ENCODE measurements around the gene OPN3. TPM values are rescaled to one million over a fixed set of nuclear protein-coding genes. Genes with fewer than 3 reads are reported as not detected.

The OPN3 gene
- total and polyA plus RNA-seq, 2 of the 4 experiments (the other 2 are of a cell fraction), result 16.4 to 21.9 TPM

- CTCF ChIA-PET, result no interaction called here
- no peak for ATAC-seq (ENCODE audit: low read depth)
Measured at GRCh38 chr1:241679961-241680360, 39.8 kb upstream of the OPN3 start.

More at GRCh38 chr1:241679961-241680360, 39.8 kb upstream of the OPN3 start:
- DNase-seq, result no peak
- Histone ChIP-seq H3K9ac (ENCODE audit: low read depth, low read length) (no peak overlapping the region), H2BK20ac (ENCODE audit: low read depth, low read length) (no peak overlapping the region), H3K27me3 (ENCODE audit: control insufficient read depth, insufficient read depth, low read length) (peaks cover 2% of the 10 kb centered on the region; the same call in 1 of the 2 replicates), H3K4me2 (ENCODE audit: low read depth, low read length) (no peak overlapping the region), H3K4me1 (ENCODE audit: control insufficient read depth, insufficient read depth, low read length) (no peaks in the 10 kb centered on the region), H3K9me3 (ENCODE audit: control insufficient read depth, insufficient read depth, low read length) (no peaks in the 10 kb centered on the region), H3K4ac (ENCODE audit: low read depth, low read length) (no peak overlapping the region), H3K9me1 (ENCODE audit: insufficient read depth, low read length) (no peaks in the 10 kb centered on the region), H2AFZ (replicated peaks; ENCODE audit: low read length, poor library complexity) (no peak overlapping the region), H3K18ac (ENCODE audit: low read depth, low read length) (no peak overlapping the region), H3K14ac (replicated peaks; ENCODE audit: low read depth, low read length) (no peak overlapping the region), H3K4me3 (ENCODE audit: insufficient read depth, low read depth, low read length) (no peak overlapping the region), H3K23ac (ENCODE audit: low read depth, low read length) (no peak overlapping the region), H3K79me1 (ENCODE audit: low read depth in 1 of 2, low read length in 2 of 2) (no peaks in the 10 kb centered on the region), H2BK15ac (ENCODE audit: low read depth, low read length) (no peak overlapping the region), H2AK5ac (ENCODE audit: low read depth, low read length) (no peak overlapping the region), H4K20me1 (ENCODE audit: insufficient read depth, low read length) (no peaks in the 10 kb centered on the region), H2AK9ac (replicated peaks; ENCODE audit: low read depth, low read length, poor library complexity) (no peak overlapping the region), H3K56ac (ENCODE audit: extremely low read depth, insufficient read depth, low read length) (no peak overlapping the region), H3K27ac (ENCODE audit: insufficient read depth, low read length) (no peak overlapping the region), H2BK5ac (ENCODE audit: low read depth, low read length, poor library complexity, severe bottlenecking) (no peak overlapping the region), H4K8ac (ENCODE audit: low read depth in 2 of 2, low read length in 2 of 2) (no peak overlapping the region), H2BK120ac (ENCODE audit: low read depth, low read length) (no peak overlapping the region), H4K91ac (ENCODE audit: insufficient read depth, low read depth, low read length) (no peak overlapping the region), H4K5ac (ENCODE audit: low read depth, low read length) (no peak overlapping the region), H3K36me3 (ENCODE audit: control insufficient read depth, insufficient read depth, low read length) (no peaks in the 10 kb centered on the region)
- in situ Hi-C loops (cut with MboI; ENCODE audit: low sequenced_read_pairs) (no loop called here), intact Hi-C loops (cut with micrococcal nuclease) (no loop called here), dilution Hi-C loops (cut with HindIII; ENCODE audit: low sequenced_read_pairs, unreplicated experiment) (no loop called here)
- TF ChIP-seq FOS (IDR thresholded peaks at IDR 0.05; ENCODE audit: low read depth, low read length) (no peak), MXI1 (IDR thresholded peaks at IDR 0.05; ENCODE audit: borderline replicate concordance, low read depth, low read length) (no peak), CEBPB (IDR thresholded peaks at IDR 0.05; ENCODE audit: low read depth, low read length) (no peak), MAFK (IDR thresholded peaks at IDR 0.05; ENCODE audit: low read depth, low read length) (peak; percentile 90)
- POLR2A ChIA-PET (ENCODE audit: unreplicated experiment), result no interaction called here
- no TSS peak for BruUV-seq (replicated peaks)
- no CpG with 5 or more reads among the region's 3 CpGs for WGBS, 2 experiments (ENCODE audit: extremely low coverage in 2 of 2, insufficient read length in 1 of 2)

All from IMR-90 (cell line).